Measurements from ENCODE around the gene ARHGAP44. TPM values are rescaled to one million over a fixed set of nuclear protein-coding genes. Genes with fewer than 3 reads are reported as not detected.

ARHGAP44 gene
- total and polyA plus RNA-seq, 9 of the 15 experiments (the other 6 are each of a cell fraction or from before 2014, with no cell fraction given) = 0.01 to 0.68 (median 0.07) TPM; not detected in 1

GRCh38 chr17:12859520-12859919 lies 70.2 kb downstream of the ARHGAP44 start:
- Histone ChIP-seq H4K20me1 (replicated peaks; ENCODE audit: control insufficient read depth, insufficient read depth, low read length) (no peaks in the 10 kb centered on the region), H3K79me2 (ENCODE audit: control insufficient read depth, insufficient read depth, low read length) (no peaks in the 10 kb centered on the region), H3K36me3 (ENCODE audit: control insufficient read depth, insufficient read depth, low read length) (no peaks in the 10 kb centered on the region), H3K9me1 (ENCODE audit: control insufficient read depth, insufficient read depth, low read length) (no peaks in the 10 kb centered on the region), H3K27me3 (ENCODE audit: control insufficient read depth in 2 of 2, insufficient read depth in 2 of 2, low read length in 2 of 2) (no peaks in the 10 kb centered on the region), H3K4me2 (ENCODE audit: insufficient read depth, low read length) (no peak overlapping the region), H3K9me3 (replicated peaks; ENCODE audit: control insufficient read depth, insufficient read depth, low read depth, low read length) (no peaks in the 10 kb centered on the region), H2AFZ (ENCODE audit: low read depth, low read length) (no peak overlapping the region), H3K9ac (ENCODE audit: insufficient read depth in 1 of 2, low read depth in 2 of 2, low read length in 2 of 2) (no peak overlapping the region), H3K4me3 (no peak overlapping the region), H3K4me1 (replicated peaks in 1 of 2; ENCODE audit: control insufficient read depth in 2 of 2, insufficient read depth in 2 of 2, low read length in 2 of 2) (no peaks in the 10 kb centered on the region), H3K27ac (ENCODE audit: extremely low read depth, low read depth, low read length) (no peak overlapping the region)
- intact Hi-C loops (cut with micrococcal nuclease) (no loop called here), in situ Hi-C loops (cut with MboI) (no loop called here)
- no TSS peak for BruUV-seq (replicated peaks)
- FAIRE-seq = no peak
- ChIA-PET POLR2A (no interaction called here), CTCF (ENCODE audit: low intra/inter-chr PET ratio) (no interaction called here)
- ATAC-seq = no peak
- no peak for TF ChIP-seq ZNF699 (CRISPR knock-in tag; IDR thresholded peaks at IDR 0.05; ENCODE audit: insufficient replicate concordance)
- no peak for TF ChIP-seq ZNF512 (tag; IDR thresholded peaks at IDR 0.05)
- TF ChIP-seq ZNF133 (CRISPR knock-in tag; IDR thresholded peaks at IDR 0.05) = no peak
- DNase-seq (ENCODE audit: extremely low read depth in 1 of 4, low spot score in 3 of 4) = no peak
- 0% methylated on average over 9 of the region's 9 CpGs for WGBS (ENCODE audit: insufficient coverage, low coverage, missing lambda C conversion rate)

GRCh38 chr17:12865769-12866168 lies 76.5 kb downstream of the ARHGAP44 start:
- no peak for FAIRE-seq
- H3K27ac ChIP-seq (ENCODE audit: extremely low read depth, low read depth, low read length) = no peak overlapping the region
- WGBS (ENCODE audit: insufficient coverage, low coverage, missing lambda C conversion rate) = 0% methylated on average over 2 of the region's 3 CpGs
- intact Hi-C loops (cut with micrococcal nuclease) = no loop called here
- H3K9ac ChIP-seq (ENCODE audit: insufficient read depth in 1 of 2, low read depth in 2 of 2, low read length in 2 of 2) = no peak overlapping the region
- no peak overlapping the region for H2AFZ ChIP-seq (ENCODE audit: low read depth, low read length)
- no peaks in the 10 kb centered on the region for H3K27me3 ChIP-seq (ENCODE audit: control insufficient read depth in 2 of 2, insufficient read depth in 2 of 2, low read length in 2 of 2)
- in situ Hi-C loops (cut with MboI) = no loop called here
- no peaks in the 10 kb centered on the region for H3K79me2 ChIP-seq (ENCODE audit: control insufficient read depth, insufficient read depth, low read length)
- H4K20me1 ChIP-seq (replicated peaks; ENCODE audit: control insufficient read depth, insufficient read depth, low read length) = no peaks in the 10 kb centered on the region
- DNase-seq (ENCODE audit: extremely low read depth in 1 of 4, low spot score in 3 of 4) = no peak
- no peaks in the 10 kb centered on the region for H3K4me1 ChIP-seq (replicated peaks in 1 of 2; ENCODE audit: control insufficient read depth in 2 of 2, insufficient read depth in 2 of 2, low read length in 2 of 2)
- ChIA-PET POLR2A (no interaction called here), CTCF (ENCODE audit: low intra/inter-chr PET ratio) (no interaction called here)
- TF ChIP-seq MXD1 (CRISPR knock-in tag; IDR thresholded peaks at IDR 0.05; ENCODE audit: borderline replicate concordance, poor library complexity, severe bottlenecking) (no peak), ZC3H8 (IDR thresholded peaks at IDR 0.05) (no peak), ZNF3 (CRISPR knock-in tag; IDR thresholded peaks at IDR 0.05) (no peak), ZNF764 (CRISPR knock-in tag; IDR thresholded peaks at IDR 0.05; ENCODE audit: low read depth) (no peak), ZNF586 (CRISPR knock-in tag; conservative IDR thresholded peaks at IDR 0.05) (no peak), RBM34 (IDR thresholded peaks at IDR 0.05; ENCODE audit: borderline replicate concordance, insufficient read depth, low read length) (no peak), RBM39 (optimal IDR thresholded peaks at IDR 0.05; ENCODE audit: low read depth, low read length) (no peak), GATA2 (CRISPR knock-in tag; IDR thresholded peaks at IDR 0.05) (no peak), KDM2B (CRISPR knock-in tag; IDR thresholded peaks at IDR 0.05) (no peak), SP1 (CRISPR knock-in tag; IDR thresholded peaks at IDR 0.05) (no peak), EZH2 (IDR thresholded peaks at IDR 0.05; ENCODE audit: borderline replicate concordance, low read depth, low read length) (no peak)
- no peak overlapping the region for H3K4me3 ChIP-seq
- no peak overlapping the region for H3K4me2 ChIP-seq (ENCODE audit: insufficient read depth, low read length)
- H3K9me3 ChIP-seq (replicated peaks; ENCODE audit: control insufficient read depth, insufficient read depth, low read depth, low read length) = no peaks in the 10 kb centered on the region
- H3K36me3 ChIP-seq (ENCODE audit: control insufficient read depth, insufficient read depth, low read length) = no peaks in the 10 kb centered on the region
- no TSS peak for BruUV-seq (replicated peaks)
- no peaks in the 10 kb centered on the region for H3K9me1 ChIP-seq (ENCODE audit: control insufficient read depth, insufficient read depth, low read length)
- ATAC-seq = no peak

Measured in K562 (cell line).